RPMI7951 (cell line): ENCODE measurements around the gene HSPH1. TPM values are rescaled to one million over a fixed set of nuclear protein-coding genes. Genes with fewer than 3 reads are reported as not detected.
A peak's percentile ranks its signal among the peaks of the same experiment; 100 is the strongest.
"Not testable (repeated sequence)": the region's sequence is repeated elsewhere in the genome, so short reads cannot be mapped to it uniquely, and the experiment has no call there.

Experiments
- DNase-seq: peaks from one replicate; pipeline ENCODE4 v3.0.0-alpha.2; 2012; ENCODE audit warnings: low read depth
- total RNA-seq: library from RNA; depleted of rRNA; stranded (reverse); fragments of >200 nt; shearing (Covaris generic); gene quantifications from 2 replicates; pipeline ENCODE4 v1.2.3, GENCODE V29; 2014

Gene HSPH1
- total RNA-seq, 1 experiment from 2014 or later = 79.7 TPM

DNA sequence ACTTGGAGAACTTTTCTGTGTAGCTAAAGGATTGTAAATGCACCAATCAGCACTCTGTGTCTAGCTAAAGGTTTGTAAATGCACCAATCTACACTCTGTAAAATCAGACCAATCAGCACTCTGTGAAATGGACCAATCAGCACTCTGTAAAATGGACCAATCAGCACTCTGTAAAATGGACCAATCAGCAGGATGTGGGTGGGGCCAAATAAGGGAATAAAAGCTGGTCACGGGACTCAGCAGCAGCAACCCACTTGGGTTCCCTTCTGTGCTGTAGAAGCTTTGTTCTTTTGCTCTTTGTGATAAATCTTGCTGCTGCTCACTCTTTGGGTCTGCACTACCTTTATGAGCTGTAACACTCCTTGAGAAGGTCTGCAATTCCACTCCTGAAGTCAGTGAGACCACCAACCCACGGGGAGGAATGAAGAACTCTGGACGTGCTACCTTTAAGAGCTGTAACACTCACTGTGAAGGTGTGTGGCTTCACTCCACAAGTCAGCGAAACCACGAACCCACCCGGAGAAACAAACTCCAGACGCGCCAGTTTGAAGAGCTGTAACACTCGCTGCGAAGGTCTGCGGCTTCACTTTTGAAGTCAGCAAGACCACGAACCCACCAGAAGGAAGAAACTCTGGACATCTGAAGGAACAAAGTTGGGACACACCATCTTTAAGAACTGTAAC, 16.2 kb upstream of the HSPH1 start:
- DNase-seq = not testable (repeated sequence)

- DNase-seq = no peak
Observed at GRCh38 chr13:31175847-31176532, 14.3 kb upstream of the HSPH1 start.

GRCh38 chr13:31174018-31174417, 12.3 kb upstream of the HSPH1 start:
- DNase-seq = peak; percentile 3

GRCh38 chr13:31172535-31172934, 10.8 kb upstream of the HSPH1 start:
- DNase-seq = peak; percentile 80

GRCh38 chr13:31172001-31172400, 10.3 kb upstream of the HSPH1 start:
- DNase-seq = peak; percentile 20

- DNase-seq = no peak
Observed at GRCh38 chr13:31168736-31169135, 7.0 kb upstream of the HSPH1 start.

DNA sequence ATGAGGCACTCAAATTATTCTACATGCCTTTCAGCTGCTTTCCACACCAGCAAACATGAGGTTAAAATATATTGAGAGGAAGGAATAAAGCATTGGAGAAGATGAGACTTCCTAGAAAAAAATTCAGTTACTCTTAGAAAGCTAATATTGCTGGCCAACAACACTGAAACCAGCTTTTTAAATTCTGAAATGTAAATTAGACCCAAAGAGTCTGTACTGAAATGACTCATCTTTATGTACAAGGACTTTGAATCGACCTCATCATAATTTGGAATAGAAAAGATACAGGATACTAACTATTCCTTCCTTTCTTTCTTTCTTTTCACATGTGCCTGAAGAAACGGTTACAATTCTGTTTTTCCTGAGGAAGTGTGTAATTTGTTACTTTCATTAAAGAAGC, 6.5 kb upstream of the HSPH1 start:
- no peak for DNase-seq

GRCh38 chr13:31167490-31167889, 5.8 kb upstream of the HSPH1 start:
- no peak for DNase-seq

GRCh38 chr13:31166591-31166990, 4.9 kb upstream of the HSPH1 start:
- DNase-seq = no peak

DNA sequence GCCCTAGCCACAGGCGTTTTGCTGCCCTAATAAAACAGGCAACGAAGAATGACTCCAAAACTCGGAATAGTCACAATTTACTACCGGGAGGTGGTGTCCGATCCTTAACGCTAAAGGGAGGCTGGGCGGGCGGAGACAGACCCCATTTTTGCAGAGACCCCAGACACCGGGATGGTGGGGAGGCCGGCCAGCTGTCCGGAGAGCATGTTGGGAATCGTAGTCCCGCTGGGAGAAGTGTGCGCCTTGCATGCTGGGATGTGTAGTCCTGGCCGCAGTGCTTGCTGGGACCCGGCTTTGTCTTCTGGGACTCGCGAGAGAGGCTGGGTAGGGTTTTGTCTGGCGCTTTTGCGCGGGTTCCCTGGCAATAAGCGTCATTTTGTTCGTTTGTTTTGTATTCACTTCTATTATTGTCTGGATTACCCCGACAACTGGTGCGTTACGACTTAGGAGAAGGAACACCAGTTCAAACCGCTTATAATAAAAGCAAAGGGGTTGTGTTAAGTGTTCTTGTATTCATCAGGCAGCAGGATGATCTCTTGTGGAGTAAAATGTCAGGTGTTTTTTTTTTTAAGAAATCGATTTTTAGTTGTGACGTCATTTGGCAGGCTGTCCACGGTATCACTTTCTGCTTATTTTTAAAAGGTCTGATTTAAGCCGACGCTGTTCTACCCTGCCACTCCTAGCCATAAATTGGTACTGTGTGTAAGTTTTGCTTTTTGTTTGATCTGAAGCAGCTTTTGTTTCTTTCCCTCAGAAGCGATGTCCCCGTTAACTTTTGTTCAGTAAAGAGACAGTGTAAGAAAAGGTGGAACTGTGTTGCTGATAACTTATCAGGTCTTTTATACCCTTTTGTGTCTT, 676 bp upstream of the HSPH1 start:
- peak; percentile 96 for DNase-seq

- peak; percentile 67 for DNase-seq
Observed at GRCh38 chr13:31160857-31161556, 697 bp downstream of the HSPH1 start.

DNA sequence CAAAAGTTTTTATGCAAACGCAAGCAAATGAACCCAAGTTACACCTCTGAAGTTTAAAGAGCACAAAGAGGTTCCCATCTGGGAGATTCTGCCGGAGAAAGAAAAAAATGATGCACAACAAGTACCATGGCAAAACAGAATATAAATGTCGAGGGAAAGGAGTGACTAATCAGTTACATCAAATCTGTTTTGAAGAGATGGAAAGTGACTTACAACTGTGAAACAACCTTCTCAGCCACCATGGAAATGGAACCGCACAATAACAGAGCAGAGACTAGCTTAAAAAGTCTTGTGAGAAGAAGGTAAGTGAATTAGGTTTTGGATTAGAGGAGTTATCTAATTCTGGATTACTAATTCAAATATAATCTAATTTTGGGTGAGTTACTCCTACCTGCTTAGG, 2.4 kb downstream of the HSPH1 start:
- DNase-seq = peak; percentile 4

- DNase-seq = no peak
Observed at GRCh38 chr13:31154939-31155338, 6.8 kb downstream of the HSPH1 start.

DNA sequence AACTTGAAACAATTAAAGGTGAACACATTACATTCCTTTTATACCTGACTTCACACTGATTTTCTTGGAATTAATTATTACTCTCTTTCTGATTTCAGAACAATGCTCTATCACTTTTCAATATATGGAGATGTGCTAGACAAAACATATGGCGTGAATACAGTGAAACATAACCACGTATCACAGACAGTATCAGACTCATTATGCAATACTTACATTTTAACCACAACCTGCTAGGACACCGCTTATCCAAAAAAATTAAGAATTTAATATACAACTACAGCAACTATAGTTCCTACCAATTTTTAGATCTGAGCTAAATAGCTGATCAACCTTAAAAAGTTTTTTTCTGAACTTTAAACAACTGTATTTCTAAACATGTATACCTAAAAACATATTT, 9.9 kb downstream of the HSPH1 start:
- no peak for DNase-seq

DNA sequence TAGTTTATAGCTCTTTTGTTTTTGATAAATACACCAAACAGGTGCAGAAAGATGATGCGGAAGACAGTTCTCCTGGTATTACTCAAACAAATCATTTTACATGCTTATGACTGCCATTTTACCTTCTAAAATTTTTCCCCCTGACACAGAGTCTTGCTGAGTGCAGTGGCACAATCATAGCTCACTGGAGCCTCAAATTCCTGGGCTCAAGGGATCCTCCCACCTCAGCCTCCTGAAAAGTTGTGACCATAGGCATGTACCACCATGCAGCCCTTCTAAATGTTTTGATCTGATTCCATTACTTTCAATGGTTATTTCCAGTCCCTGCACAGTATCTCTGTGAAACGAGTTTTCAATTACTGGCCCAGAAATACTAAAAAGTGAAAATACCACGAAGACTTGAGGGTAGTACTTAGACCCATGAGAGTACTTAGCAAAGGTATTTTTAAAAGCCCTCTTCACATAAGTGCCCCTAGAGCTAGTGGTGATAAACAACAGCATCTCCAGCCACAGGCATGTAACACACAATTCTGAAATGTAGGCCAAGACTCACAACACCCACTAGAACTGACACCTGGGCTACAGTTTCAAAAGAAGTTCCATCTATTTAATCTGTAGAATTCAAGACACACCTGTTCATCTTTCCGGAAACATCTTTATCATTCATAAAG, 11.3 kb downstream of the HSPH1 start:
- no peak for DNase-seq

DNA sequence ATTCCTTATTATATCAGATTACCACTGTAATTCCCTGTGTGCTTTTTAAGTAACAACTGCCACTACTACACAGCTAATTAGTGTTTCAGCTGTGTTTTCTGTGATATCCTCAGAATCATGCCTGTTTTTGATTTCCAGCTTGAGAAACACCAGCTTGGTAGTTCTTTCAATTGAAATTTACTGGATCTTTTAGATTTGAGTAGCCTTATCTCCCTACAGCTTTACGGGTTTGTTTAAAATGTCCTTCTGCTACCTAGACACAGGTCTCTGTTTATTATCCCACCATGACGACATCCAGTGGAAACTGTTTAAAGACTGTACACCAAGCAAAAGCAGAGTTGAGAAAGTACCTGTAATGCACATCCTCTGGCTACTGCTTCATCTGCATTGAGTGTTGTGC, 12.1 kb downstream of the HSPH1 start:
- no peak for DNase-seq

DNA sequence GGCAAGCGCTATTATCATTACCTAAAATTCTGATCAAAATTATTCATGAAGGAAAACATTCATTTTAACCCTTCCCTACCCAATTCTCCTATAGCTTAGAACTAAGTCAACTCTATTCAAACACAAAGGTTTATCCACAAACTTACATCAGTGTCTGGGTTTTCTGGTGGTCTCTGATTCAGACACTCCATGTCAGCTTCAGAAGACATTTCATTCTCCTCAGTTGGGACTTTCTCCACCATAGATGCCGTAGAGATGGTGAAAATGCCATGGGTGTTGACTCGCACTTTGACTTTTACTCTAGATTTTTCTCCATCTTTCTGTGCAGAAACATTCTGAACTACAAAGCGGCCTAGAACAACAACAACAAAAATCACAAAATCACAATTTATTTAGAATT, 16.3 kb downstream of the HSPH1 start:
- no peak for DNase-seq

DNA sequence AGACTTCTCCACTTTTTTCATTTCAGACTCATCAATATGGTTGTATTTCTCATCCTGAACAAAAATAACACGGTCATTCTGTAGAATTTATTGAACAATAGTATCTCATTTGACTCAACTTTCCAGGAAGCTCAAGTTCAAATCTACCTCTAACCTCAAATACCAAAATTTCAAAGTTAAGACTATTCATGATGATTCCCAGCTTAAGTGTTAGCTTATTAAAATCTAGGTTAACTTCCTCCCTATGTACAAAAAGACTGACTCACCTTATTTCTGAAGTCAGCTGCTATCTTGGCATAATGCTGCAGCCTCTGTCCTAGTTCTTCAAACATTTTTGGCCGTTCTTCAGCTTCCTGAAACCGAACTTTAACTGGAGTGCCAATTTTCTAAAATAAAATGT, 23.2 kb downstream of the HSPH1 start:
- no peak for DNase-seq

DNA sequence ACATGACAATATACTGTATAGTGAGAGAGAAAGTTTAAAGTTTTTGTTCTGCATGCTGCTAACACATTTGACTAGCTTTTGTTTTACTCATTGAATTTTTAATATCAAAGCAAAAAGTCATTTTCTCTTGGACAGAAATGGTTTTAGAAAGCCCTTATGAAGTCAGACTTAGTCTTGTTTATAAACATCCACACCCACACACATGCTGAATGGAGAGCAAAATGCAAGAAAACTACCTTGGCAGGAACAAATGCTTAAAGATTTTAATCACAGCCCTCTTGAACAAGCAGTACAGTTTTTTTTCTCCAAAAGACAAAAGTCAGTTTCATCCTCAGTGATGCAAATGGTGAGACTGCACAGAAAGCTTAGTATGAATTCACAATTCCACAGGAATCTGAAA, 25.0 kb downstream of the HSPH1 start:
- DNase-seq = no peak

DNA sequence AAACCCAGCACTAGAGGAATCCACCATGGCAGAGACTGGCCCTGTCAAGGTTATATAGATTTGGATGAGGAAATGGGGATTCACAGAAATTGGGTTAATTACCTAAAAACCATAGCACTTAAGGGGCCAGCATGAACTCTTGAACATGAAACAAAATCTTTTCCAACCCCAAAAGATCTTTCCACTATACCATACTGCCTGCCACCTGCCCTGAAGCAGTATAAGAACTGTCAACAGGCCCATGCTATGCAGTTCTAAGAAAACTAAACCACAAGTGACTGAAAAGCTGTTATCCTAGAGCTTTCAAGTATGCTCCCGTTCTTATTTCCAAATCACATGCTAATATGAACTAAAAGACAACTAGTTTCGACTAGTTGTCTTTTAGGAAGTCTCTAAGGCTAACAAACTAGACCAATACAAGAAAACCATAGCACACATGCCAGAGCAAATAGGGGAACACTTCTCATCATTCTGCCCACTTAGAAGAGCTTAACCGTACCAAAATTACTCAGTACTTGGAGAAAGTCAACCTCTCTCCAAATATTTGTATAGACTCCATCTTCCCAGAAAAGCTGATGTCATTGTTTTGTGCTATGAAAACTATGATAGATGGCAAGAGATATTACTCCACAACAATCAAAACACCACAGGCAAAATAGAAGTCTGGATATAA, 27.5 kb downstream of the HSPH1 start:
- no peak for DNase-seq

DNA sequence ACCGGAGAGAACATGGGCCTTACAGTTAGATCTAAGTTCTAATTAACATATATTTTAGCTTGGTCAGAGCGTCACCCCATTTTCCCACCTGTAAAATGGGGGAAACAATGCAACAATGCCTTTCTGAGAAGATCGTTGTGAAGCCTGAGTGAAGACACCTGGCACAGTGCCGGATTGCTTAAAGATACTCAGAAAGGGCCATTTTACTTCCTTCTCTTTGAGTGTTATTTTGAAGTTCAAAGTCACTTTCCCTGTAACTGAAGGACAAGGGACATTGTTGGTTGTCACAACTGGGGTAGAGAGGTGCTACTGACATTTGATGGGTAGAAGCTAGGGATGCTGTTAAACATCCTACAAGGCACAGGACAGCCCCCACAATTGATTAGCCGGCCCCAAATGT, 28.1 kb downstream of the HSPH1 start:
- no peak for DNase-seq
